HL-60/S4 (cell line): ENCODE measurements around the gene JARID2.

Experiments
- in situ Hi-C: fragments of 300-500 bp; cut with MboI; formaldehyde crosslinking; loops from 2 replicates; pipeline ENCODE4 v1.14.3; 2022; ENCODE audit warnings: low sequenced_read_pairs

Gene JARID2

DNA sequence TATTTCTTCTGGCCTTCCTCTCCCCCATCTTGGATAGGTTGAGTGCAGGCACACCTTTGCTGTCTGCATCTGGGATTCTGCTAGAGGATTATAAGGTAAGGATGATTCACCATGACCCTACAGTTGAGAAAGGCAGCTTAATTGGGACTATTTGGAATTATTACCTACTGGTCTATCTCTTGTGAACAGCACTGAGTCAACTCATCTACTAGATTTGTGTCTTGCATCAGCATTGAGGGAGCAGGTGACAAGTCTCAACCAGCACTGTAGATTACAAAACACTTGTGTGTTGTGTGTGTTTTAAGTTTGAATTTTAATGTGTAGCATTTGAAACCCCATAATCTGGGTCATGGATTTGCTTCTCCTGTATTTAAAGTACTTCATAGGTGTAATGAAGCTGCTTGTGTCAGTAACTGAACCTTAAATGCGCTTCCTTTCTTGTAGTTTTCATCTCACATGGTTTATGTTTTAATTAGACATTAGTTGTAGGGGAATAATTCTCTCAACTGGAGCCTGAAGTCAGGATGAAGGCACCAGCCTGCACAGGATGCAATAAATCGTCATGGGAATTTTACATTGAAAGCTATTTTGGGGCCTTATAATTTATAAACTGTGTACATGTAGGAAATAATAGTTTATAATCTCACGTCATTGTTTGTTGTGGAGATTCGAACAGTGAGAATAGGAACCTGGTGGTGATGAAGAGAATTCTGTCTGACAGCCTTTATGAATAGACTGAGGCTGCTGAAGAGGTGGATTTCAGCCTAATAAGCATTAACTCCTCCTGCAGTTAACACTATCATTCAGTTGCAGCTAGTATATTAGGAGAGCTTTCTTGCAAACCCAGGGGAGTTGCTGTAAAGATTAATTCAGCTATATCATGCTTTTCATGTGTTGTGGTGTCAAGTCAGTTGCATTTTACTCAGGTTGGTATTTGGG, 125.1 kb downstream of the JARID2 start:
- in situ Hi-C loops = no loop called here

DNA sequence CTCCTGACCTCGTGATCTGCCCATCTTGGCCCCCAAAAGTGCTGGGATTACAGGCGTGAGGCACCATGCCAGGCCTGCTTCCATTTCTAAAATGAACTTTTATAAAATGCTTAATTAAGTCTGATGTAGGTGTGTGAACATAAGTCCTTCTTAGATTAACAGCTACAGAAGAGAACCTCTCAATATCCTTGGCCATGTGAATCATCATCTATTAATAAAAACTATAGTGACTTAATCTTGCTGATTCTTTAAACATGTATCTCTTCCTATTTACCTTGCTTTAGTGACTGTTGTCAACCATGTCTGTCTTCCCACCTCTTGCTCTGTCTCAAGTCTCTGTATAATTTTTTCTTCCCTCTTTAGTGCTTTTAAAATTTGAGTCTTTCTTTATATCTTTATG, 127.1 kb downstream of the JARID2 start:
- in situ Hi-C loops = no loop called here

DNA sequence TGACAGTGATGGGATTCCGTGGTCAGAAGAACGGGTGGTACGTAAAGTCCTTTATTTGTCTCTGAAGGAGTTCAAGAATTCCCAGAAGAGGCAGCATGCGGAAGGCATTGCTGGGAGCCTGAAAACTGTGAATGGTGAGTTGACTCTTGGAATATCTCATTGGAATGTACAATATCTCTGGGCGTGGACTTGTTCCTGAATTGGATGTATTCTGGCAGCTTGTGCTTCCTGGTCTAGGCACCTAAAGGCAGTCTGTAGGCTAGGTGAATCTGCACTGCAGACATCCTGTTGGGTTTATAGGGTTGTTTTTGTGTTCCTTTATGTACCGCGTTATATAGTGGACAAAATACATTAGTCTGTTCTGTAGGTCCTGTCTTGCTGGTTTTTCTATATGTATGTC, 128.2 kb downstream of the JARID2 start:
- in situ Hi-C loops = no loop called here

DNA sequence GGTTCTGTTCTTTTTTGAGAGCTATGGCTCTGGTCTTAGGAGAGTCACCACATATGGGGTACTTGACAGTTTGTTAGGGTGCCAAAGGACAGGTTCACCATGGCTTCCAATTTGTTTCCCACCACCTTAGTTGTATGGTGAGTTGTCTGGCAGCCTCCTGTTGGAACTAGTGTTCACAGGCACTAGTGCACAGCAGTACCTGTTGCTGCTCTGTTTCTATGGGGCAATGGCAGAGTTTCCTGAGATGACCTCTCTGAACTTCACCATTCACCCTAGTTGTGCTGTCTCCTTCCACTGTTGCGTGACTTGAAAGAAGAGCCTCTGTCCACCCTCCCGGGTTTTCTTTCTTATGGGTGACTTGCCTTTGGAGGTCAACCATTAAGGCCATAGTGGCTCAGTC, 129.1 kb downstream of the JARID2 start:
- in situ Hi-C loops = no loop called here

- in situ Hi-C loops = no loop called here
Observed at GRCh38 chr6:15375638-15376290, 129.9 kb downstream of the JARID2 start.

DNA sequence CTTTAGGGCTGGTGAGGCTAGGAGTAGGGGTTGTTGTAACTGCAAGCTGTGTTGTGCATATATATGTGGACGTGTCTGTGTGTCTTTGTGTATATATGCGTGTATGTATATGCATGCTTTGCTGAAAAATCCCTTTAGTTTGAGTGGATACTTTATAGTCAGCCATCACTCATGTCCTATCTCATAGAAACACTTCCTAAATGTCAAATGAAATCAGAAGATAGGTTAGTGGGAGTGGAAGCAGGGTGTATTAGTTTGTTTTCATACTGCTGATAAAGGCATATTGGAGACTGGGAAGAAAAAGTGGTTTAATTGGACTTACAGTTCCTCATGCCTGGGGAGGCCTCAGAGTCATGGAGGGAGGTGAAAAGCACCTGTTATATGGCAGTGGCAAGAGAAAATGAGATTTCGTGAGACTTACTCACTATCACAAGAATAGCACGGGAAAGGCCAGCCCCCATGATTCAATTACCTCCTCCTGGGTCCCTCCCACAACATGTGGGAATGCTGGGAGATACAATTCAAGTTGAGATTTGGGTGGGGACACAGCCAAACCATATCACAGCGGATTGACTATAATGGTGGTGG, 131.1 kb downstream of the JARID2 start:
- in situ Hi-C loops = no loop called here

GRCh38 chr6:15378272-15378671, 132.4 kb downstream of the JARID2 start:
- in situ Hi-C loops = no loop called here

DNA sequence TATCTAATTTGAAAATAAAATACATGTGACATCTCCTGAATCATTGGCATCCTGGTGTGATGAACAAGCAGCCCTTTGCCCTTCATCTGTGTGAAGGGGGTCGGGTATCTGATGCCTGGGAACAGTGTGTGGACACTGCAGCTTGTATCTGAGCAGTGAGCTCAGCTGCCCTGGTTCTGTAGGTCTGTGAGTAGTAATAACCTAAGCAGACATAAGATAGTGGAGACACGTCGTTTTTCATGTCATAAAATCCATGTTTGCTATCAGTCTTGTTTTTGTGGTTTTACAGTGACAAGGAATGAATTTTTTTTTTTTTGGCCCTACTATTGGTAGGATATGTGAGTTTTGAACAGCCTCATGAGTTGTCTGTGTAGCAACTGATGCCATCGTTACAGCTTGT, 133.0 kb downstream of the JARID2 start:
- in situ Hi-C loops = no loop called here

GRCh38 chr6:15380351-15380750, 134.5 kb downstream of the JARID2 start:
- in situ Hi-C loops = no loop called here

- in situ Hi-C loops = no loop called here
Observed at GRCh38 chr6:15382089-15382488, 136.2 kb downstream of the JARID2 start.

- in situ Hi-C loops = no loop called here
Observed at GRCh38 chr6:15382712-15383111, 136.8 kb downstream of the JARID2 start.

DNA sequence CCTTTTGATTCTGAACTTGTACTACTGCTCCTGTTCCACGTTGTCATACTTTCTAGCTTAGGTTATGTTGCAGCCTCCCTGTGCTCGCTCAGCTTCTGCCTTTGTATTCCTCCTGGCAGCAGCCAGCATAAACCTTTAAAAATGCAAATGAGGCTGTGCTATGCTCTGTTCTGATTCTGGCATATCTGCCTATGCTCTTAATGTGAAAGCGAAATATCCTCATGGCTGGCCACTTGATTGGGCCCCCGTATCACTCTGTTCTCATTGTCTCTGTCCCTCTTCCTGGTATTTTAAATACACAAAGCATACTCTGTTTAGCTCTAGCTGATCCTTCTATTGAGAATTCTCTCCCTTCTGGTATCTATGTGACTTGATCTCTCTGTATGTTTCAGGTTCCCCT, 139.0 kb downstream of the JARID2 start:
- in situ Hi-C loops = no loop called here

GRCh38 chr6:15385521-15385920, 139.7 kb downstream of the JARID2 start:
- in situ Hi-C loops = no loop called here

DNA sequence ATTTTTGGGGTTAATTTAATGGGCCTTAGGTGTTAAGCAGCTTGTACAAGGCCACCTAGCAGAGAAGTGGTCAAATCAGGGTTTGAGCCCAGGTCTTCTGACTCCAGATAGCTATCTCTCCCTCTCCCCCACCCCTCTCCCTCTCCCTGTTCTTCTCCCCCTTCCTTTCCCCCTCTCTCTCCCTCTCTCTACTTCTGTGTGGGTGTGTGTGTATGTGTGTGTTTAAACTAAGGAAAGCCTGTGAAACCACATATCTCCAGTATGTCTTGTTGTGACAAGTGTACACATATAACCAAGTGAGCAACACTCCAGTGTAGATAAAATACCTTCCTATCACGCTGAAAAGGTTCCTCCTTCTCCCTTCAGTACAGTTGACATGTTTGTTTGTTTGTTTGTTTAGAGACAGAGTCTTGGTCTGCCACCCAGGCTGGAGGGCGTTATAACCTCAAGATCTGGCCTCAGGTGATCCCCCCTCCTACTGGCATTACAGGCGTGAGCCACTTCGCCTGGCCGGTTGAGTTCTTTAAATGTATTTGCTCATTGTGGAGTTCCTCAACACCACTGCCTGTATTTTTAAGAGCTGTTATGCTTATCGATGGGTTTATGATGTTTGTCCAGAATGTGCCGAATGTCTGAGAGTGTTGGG, 140.4 kb downstream of the JARID2 start:
- in situ Hi-C loops = no loop called here

GRCh38 chr6:15386756-15387112, 140.9 kb downstream of the JARID2 start:
- in situ Hi-C loops = no loop called here

- in situ Hi-C loops = no loop called here
Observed at GRCh38 chr6:15387118-15387517, 141.2 kb downstream of the JARID2 start.

- in situ Hi-C loops = no loop called here
Observed at GRCh38 chr6:15389084-15389764, 143.4 kb downstream of the JARID2 start.

DNA sequence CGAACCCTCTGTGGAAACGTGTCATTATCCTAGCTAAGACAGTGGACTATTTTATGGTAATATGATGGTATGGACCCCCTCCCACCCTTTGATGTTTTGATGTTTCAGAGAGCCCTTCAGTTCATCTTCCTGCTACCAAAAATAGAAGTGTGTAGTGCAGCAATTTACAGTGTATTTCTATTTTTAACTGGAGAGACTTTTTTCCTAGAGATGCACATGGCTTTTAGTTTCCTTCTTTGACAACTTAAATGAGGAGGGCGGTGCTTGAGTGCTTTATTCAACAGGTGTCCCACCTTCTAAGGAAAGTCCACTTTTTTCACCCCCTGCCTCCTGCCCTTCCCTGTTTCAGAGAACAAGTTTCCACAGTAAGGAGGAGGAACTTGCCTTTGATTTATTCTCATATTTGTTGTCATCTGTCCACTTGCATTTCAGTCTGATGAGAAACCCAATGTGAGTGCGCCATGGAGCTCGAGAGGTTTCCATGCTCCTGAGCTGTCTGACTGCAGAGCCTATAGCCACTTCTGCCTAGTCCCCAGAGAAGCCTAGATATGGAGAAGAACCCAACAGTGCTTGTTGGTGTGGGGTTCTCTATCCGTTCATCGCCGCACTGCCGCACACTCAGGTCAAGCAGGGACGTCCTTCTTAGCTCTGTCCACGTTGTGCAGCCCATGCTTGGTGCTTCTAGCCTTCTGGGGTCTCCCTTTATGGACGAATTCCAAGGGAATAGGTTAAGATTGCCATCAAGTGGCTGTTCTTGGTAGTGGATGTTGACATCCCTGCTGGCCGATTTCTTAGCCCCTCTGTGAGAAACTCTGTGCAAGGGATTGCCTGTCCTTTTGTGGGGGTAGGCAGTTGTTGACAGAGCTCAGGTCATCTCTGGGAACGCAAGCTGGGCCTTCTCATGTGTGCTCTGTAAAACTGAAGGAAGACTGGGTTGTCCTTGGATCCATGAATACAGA, 144.2 kb downstream of the JARID2 start:
- in situ Hi-C loops = no loop called here

- in situ Hi-C loops = no loop called here
Observed at GRCh38 chr6:15391500-15391899, 145.6 kb downstream of the JARID2 start.

- in situ Hi-C loops = no loop called here
Observed at GRCh38 chr6:15392182-15392581, 146.3 kb downstream of the JARID2 start.
